BLaER1 (cell line): ENCODE results near the gene SLC22A16.
A peak's percentile ranks its signal among the peaks of the same experiment; 100 is the strongest.
"Not testable (repeated sequence)": the region's sequence is repeated elsewhere in the genome, so short reads cannot be mapped to it uniquely, and the experiment has no call there.

Experiments used
- H3K27ac ChIP-seq: shearing (Covaris generic); formaldehyde crosslinking; 2 replicates; pipeline ENCODE4 v1.8.1; 2022
- H3K27me3 ChIP-seq: shearing (Covaris generic); formaldehyde crosslinking; 2 replicates; pipeline ENCODE4 v1.8.1; 2022
- H3K36me3 ChIP-seq: shearing (Covaris generic); formaldehyde crosslinking; 2 replicates; pipeline ENCODE4 v1.8.1; 2022
- H3K4me1 ChIP-seq: shearing (Covaris generic); formaldehyde crosslinking; 2 replicates; pipeline ENCODE4 v1.8.1; 2022
- H3K4me2 ChIP-seq: shearing (Covaris generic); formaldehyde crosslinking; 2 replicates; pipeline ENCODE4 v1.8.1; 2022
- H3K4me3 ChIP-seq: shearing (Covaris generic); formaldehyde crosslinking; 2 replicates; pipeline ENCODE4 v1.8.1; 2022
- H3K9ac ChIP-seq: shearing (Covaris generic); formaldehyde crosslinking; 2 replicates; pipeline ENCODE4 v1.8.1; 2022
- H3K9me3 ChIP-seq: shearing (Covaris generic); formaldehyde crosslinking; 2 replicates; pipeline ENCODE4 v1.8.1; 2022
- H4K20me1 ChIP-seq: shearing (Covaris generic); formaldehyde crosslinking; 2 replicates; pipeline ENCODE4 v1.8.1; 2022
- Cebpa-rat ChIP-seq: shearing (Covaris generic); IDR thresholded peaks from 2 replicates; pipeline ENCODE4 v1.8.1; 2022

SLC22A16 gene

DNA sequence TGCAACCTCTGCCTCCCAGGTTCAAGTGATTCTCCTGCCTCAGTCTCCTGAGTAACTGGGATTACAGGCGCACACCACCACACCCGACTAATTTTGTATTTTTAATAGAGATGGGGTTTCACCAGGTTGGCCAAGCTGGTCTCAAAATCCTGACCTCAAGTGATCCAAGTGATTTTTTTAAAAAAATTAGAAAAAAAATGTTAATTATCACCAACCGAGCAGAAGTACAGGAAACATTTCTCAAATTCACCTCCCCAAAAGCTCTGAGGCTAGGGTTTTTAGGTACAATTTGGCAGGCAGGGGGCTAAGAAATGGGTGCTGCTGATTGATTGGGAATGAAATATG lies 14.9 kb upstream of the SLC22A16 start:
- 0 out of 2 replicates have a peak, but pooled peaks cover 4% of the 10 kb centered on the region for H3K36me3 ChIP-seq
- no peak for TF ChIP-seq Cebpa-rat
- H3K27ac ChIP-seq = no peak overlapping the region
- H3K4me2 ChIP-seq = no peak overlapping the region
- peaks cover 3% of the 10 kb centered on the region; the same call in 1 of the 2 replicates for H3K9me3 ChIP-seq
- no peak overlapping the region for H3K9ac ChIP-seq
- H3K27me3 ChIP-seq = no peaks in the 10 kb centered on the region
- H4K20me1 ChIP-seq = no peaks in the 10 kb centered on the region
- no peak overlapping the region for H3K4me3 ChIP-seq
- no peaks in the 10 kb centered on the region for H3K4me1 ChIP-seq

DNA sequence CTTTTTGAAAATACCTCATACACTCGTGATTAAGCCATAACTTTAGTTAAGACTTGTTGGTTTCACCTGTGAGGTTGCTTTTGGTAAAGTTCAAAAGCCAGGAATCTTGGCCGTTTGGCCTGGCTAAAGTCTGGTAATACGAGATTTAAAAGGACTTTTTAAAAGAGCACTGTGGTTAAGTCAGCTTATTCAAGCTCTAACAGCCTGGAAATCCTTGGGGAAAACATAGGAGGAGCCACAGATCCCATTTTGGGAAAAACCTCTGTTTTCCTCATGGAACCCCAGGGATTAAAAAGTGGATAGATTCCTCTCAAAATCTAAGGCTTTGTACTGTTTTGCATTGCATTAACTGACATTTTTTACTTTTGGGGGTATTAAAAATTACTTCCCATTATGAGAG lies 13.7 kb upstream of the SLC22A16 start:
- Histone ChIP-seq H3K36me3 (0 out of 2 replicates have a peak, but pooled peaks cover 4% of the 10 kb centered on the region), H3K4me3 (no peak overlapping the region), H3K9me3 (0 out of 2 replicates have a peak, but pooled peaks cover 3% of the 10 kb centered on the region), H3K4me2 (no peak overlapping the region), H3K9ac (no peak overlapping the region), H3K27me3 (no peaks in the 10 kb centered on the region), H3K4me1 (peaks cover 7% of the 10 kb centered on the region), H3K27ac (no peak overlapping the region), H4K20me1 (no peaks in the 10 kb centered on the region)
- TF ChIP-seq Cebpa-rat = no peak

DNA sequence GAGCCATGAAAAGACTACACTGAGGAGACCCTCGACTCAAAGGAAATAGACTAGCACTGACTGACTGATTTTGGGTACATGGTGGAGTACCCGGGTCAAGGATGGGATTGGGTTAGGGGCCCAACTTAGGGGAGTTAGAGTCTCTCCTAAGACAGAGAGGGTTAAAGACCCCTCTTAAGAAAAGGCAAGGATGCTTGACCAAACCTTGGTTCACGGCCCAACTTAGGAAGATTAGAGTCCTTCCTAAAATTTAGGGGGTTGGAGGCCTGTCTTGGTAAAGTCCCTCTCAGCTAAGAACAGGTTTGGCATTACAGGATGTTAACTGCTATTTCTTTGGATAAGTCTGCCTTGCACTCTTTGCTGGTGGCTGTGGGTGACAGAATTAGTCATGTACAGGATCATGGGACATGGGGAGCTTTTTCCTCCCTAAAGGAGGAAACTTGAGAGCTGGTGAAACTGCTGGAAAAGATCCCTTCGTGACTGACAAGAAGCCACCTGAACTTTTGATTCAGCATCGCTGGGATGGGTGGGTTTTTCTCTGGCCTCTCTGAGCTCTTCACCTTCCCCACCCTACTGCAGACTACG lies 12.3 kb upstream of the SLC22A16 start:
- 0 out of 2 replicates have a peak, but pooled peaks cover 4% of the 10 kb centered on the region for H3K36me3 ChIP-seq
- no peaks in the 10 kb centered on the region for H3K27me3 ChIP-seq
- no peak overlapping the region for H3K27ac ChIP-seq
- H3K9me3 ChIP-seq = 0 out of 2 replicates have a peak, but pooled peaks cover 3% of the 10 kb centered on the region
- H3K4me3 ChIP-seq = no peak overlapping the region
- H4K20me1 ChIP-seq = no peaks in the 10 kb centered on the region
- H3K4me1 ChIP-seq = peaks cover 11% of the 10 kb centered on the region
- no peak overlapping the region for H3K4me2 ChIP-seq
- no peak for TF ChIP-seq Cebpa-rat
- no peak overlapping the region for H3K9ac ChIP-seq

DNA sequence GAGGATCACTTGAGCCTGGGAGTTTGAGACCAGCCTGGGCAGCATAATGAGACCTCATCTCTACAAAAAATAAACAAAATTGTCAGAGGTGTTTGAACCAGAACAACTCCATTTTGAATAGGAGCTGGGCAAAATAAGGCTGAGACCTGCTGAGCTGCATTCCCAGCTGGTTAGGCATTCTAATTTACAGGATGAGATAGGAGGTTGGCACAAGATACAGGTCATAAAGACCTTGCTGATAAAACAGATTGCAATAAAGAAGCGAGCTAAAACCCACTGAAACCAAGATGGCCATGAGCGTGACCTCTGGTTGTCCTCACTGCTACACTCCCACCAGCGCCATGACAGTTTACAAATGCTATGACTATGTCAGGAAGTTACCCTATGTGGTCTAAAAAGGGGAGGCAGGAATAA lies 11.6 kb upstream of the SLC22A16 start:
- not testable (repeated sequence) for H3K4me3 ChIP-seq, H3K27ac ChIP-seq, H3K4me2 ChIP-seq, H3K9me3 ChIP-seq, H3K9ac ChIP-seq, H3K27me3 ChIP-seq, H4K20me1 ChIP-seq, H3K36me3 ChIP-seq
- H3K4me1 ChIP-seq = peaks cover 11% of the 10 kb centered on the region

DNA sequence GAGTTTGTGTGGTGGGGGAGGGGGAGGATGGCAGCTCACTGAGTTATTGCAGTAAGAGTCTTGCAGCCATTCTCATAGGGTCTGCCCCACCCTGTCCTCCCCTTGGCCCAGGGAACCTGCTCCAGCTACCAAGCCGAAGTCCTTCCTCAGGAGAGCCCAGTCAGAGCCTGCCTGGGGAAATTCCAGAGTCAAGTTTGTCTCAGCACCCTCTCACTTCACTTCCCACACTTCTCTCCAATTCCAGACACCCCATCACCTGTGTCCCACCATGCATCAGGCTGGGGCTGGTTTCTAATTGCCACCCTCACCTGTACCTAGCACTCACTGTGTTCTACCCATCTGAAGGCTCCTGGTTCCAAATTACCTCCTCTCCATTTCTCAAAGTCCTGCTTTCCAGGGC lies 10.3 kb upstream of the SLC22A16 start:
- no peak for TF ChIP-seq Cebpa-rat
- Histone ChIP-seq H3K36me3 (peaks cover 7% of the 10 kb centered on the region; the same call in 1 of the 2 replicates), H3K4me2 (no peak overlapping the region), H3K27ac (no peak overlapping the region), H3K4me1 (peaks cover 11% of the 10 kb centered on the region), H3K9me3 (peaks cover 7% of the 10 kb centered on the region; the same call in 1 of the 2 replicates), H4K20me1 (no peaks in the 10 kb centered on the region), H3K27me3 (no peaks in the 10 kb centered on the region), H3K9ac (no peak overlapping the region), H3K4me3 (no peak overlapping the region)

DNA sequence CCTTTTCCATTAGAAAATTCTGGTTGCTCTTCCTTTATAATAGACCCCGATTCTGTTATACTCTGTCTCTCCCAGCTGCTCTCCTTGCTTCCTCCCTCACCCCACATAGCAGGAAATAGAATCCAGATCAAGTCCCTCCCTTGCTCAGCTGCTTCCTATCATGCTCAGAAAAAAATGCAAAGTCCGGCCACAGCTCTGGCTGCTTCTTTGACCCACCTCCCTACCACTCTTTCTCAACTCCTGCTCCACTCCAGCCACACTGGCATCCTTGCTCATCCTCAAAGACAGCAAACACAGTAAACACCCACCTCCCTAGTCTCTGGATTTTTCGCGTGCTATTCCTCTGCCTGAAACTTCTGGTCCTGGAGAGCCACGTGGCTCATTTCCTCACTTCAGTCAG lies 9.1 kb upstream of the SLC22A16 start:
- Histone ChIP-seq H3K4me3 (no peak overlapping the region), H3K36me3 (peaks cover 7% of the 10 kb centered on the region; the same call in 1 of the 2 replicates), H3K27ac (peak overlapping the region; percentile 11; the same call in 1 of the 2 replicates), H3K4me2 (peak overlapping the region; percentile 70), H3K9me3 (peaks cover 13% of the 10 kb centered on the region; the same call in 1 of the 2 replicates), H4K20me1 (no peaks in the 10 kb centered on the region), H3K4me1 (peaks cover 11% of the 10 kb centered on the region), H3K27me3 (no peaks in the 10 kb centered on the region), H3K9ac (no peak overlapping the region)
- TF ChIP-seq Cebpa-rat = no peak

DNA sequence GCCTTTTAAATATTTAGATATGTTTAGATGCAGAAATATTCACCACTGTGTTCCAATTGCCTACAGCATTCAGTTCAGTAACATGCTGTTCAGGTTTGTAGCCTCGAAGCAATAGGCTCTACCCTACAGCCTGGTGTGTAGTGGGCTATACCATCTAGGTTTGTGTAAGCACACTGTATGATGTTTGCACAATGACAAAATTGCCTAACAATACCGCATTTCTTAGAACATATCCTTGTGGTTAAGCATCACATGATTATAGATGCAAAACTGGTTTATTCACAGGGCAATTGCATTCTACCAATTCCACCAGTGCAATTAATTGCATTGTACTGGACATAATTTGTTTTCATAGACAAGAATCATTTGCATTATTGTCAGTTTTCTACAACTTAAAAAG lies 7.9 kb upstream of the SLC22A16 start:
- H3K4me1 ChIP-seq = peaks cover 11% of the 10 kb centered on the region
- H4K20me1 ChIP-seq = no peaks in the 10 kb centered on the region
- peaks cover 11% of the 10 kb centered on the region; the same call in 1 of the 2 replicates for H3K36me3 ChIP-seq
- H3K9me3 ChIP-seq = peaks cover 14% of the 10 kb centered on the region; the same call in 1 of the 2 replicates
- H3K4me2 ChIP-seq = no peak overlapping the region
- no peak overlapping the region for H3K4me3 ChIP-seq
- TF ChIP-seq Cebpa-rat = no peak
- H3K27me3 ChIP-seq = no peaks in the 10 kb centered on the region
- no peak overlapping the region for H3K9ac ChIP-seq
- no peak overlapping the region for H3K27ac ChIP-seq

DNA sequence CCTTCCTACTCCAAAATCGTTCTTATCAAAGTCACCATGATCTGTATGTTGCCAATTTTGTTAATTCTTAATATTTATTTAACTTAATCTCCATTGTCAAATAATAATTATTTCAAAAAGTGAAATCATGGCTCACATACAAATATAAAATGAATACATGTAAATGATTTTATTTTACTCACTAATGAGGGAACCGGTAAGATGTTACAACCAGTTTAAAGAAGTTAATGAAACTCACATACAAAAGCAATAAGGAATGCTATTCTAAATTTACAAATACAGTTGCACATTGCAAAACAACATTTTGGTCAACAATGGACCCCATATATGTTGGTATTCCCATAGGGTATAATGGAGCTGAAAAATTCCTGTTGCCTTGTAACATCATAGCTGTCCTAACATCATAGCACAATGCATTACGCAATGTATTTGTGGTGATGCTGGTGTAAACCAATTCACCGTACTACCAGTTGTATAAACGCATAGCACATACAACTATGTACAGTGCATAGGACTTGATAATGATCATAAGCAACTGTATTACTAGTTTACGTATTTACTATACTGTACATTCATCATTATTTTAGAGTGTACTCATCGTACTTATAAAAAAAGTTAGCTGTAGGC lies 6.5 kb upstream of the SLC22A16 start:
- peaks cover 23% of the 10 kb centered on the region for H3K9me3 ChIP-seq
- peak; percentile 51; the same call in 1 of the 2 replicates for TF ChIP-seq Cebpa-rat
- peaks cover 15% of the 10 kb centered on the region; the same call in 1 of the 2 replicates for H3K36me3 ChIP-seq
- no peak overlapping the region for H3K4me3 ChIP-seq
- no peak overlapping the region for H3K27ac ChIP-seq
- no peaks in the 10 kb centered on the region for H4K20me1 ChIP-seq
- no peaks in the 10 kb centered on the region for H3K27me3 ChIP-seq
- peaks cover 13% of the 10 kb centered on the region for H3K4me1 ChIP-seq
- no peak overlapping the region for H3K4me2 ChIP-seq
- H3K9ac ChIP-seq = no peak overlapping the region

DNA sequence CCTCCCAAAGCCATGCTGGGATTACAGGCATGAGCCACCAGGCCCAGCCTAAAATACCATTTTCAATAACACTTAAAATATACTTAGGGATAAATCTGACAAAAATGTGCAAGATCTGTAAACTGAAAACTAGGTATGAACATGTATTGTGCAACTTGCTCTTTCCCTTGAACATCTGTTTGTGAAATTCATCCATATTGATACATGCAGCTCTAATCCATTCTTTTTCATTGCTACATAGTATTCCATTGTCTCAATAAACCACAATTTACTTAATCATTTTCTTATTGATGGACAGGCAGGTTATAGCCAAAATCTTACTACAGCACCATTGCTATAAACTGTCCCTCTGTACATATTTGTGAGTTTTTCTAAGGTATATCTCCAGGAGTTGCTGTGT lies 4.7 kb upstream of the SLC22A16 start:
- no peaks in the 10 kb centered on the region for H3K27me3 ChIP-seq
- peaks cover 23% of the 10 kb centered on the region for H3K9me3 ChIP-seq
- H4K20me1 ChIP-seq = no peaks in the 10 kb centered on the region
- no peak overlapping the region for H3K4me3 ChIP-seq
- H3K9ac ChIP-seq = no peak overlapping the region
- no peak overlapping the region for H3K27ac ChIP-seq
- no peak for TF ChIP-seq Cebpa-rat
- no peak overlapping the region for H3K4me2 ChIP-seq
- peaks cover 26% of the 10 kb centered on the region for H3K4me1 ChIP-seq
- H3K36me3 ChIP-seq = peaks cover 15% of the 10 kb centered on the region; the same call in 1 of the 2 replicates

DNA sequence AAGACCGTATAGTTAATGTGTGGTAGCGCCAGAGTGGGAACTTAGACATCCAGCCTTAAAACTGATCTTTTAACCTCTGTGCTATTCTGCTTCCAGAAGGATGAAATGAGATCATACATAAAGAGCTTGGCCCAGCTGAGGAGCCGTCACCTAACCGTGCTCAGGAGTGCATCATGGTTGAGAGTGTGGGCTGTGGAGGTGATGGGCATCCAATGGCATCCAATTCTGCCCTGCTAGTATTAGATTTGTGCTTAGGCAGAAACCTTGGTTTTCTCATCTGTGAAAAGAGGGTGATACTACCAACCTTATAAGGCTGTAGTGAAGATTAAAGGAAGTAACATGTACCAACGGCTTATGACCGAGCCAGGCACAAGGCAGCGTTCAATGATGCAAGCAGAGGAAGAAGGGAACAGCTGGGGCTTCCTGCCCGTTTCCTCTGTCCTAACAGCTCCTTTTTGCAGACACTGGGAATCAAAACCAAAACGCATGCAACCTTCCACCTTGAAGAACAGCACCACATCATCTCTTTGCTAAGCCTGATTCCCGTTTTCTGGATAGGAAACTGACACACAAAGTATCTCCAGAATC lies 1.3 kb downstream of the SLC22A16 start:
- no peaks in the 10 kb centered on the region for H3K27me3 ChIP-seq
- TF ChIP-seq Cebpa-rat = peak; percentile 86
- H3K36me3 ChIP-seq = peaks cover 27% of the 10 kb centered on the region
- H3K9ac ChIP-seq = peak overlapping the region; percentile 87
- H3K4me1 ChIP-seq = peaks cover 32% of the 10 kb centered on the region
- peaks cover 40% of the 10 kb centered on the region for H3K9me3 ChIP-seq
- peak overlapping the region; percentile 83 for H3K4me2 ChIP-seq
- no peaks in the 10 kb centered on the region for H4K20me1 ChIP-seq
- H3K4me3 ChIP-seq = peak overlapping the region; percentile 69
- H3K27ac ChIP-seq = peak overlapping the region; percentile 97
